Tongue (tissue), 2 donors: ENCODE measurements around the gene HORMAD2. TPM values are rescaled to one million over a fixed set of nuclear protein-coding genes. Genes with fewer than 3 reads are reported as not detected.
A peak's percentile ranks its signal among the peaks of the same experiment; 100 is the strongest.

Source experiments
- DNase-seq: peaks from one replicate; pipeline ENCODE4 v3.0.0-alpha.2; 2015
- total RNA-seq: library from RNA; depleted of rRNA; stranded (reverse); fragments of >200 nt; gene quantifications from one replicate; pipeline ENCODE4 v1.2.3, GENCODE V29; 2014

The HORMAD2 gene, protein sequence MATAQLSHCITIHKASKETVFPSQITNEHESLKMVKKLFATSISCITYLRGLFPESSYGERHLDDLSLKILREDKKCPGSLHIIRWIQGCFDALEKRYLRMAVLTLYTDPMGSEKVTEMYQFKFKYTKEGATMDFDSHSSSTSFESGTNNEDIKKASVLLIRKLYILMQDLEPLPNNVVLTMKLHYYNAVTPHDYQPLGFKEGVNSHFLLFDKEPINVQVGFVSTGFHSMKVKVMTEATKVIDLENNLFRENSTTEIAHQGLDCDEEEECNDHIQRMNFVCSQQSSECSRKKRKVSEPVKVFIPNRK
- total RNA-seq, result not detected

- DNase-seq, result peak; percentile 32
Measured at GRCh38 chr22:30079952-30080533, at the start of gene HORMAD2. Gene HORMAD2, plus strand, starts transcription at chr22:30080464. Its CDS starts 13,489 bp downstream, at chr22:30093953.

DNA sequence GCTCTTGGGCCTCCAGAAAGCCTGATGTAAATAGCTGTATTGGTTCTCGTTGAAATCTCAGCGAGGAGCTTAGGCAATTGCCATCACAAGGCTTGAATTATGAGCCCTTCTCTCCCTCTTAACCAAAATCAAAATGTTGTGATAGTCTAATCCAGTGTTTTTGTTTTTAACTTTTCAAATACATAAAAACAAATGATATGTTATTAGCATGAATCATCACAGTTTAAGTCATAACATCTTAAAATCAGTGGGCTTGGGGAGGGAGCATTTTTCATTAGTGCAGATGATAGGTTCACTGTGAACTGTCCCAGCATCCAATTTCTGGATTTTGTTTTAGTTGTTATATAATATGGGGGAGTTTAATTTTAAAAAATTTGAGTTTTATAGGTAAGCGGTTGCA lies 48.9 kb upstream of the HORMAD2 start:
- no peak for DNase-seq

DNA sequence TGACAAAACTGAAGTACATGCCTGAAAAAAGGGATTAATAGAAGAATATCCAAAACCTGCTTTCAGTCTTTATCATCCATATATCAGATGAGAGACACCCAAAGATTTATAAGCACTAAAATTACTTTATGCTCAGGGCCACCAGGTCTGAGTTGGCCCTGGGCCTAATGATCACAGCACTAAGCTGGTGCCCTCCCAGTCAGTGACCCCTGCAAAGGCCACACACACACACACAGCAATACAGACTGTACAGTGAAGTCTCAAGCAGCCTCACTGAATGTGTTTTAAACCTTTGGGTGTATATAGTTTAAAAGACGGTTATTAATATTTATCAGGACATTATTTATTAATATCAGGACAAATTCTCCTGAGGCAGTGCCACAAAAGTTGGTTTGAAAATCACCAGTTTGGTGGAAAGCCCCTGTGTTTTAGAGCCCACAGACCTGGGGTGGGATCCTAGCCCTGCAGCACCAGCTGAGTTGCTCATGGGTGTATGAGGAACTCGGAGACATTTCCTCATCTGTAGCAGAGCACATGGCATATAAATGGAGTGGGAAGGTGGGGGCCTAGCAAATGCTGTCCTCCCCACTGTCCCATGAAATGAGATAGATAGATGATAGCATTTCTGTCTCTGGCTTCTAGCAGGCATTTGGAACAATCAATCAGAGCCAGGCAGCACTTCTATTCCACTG lies 48.4 kb upstream of the HORMAD2 start:
- DNase-seq, result no peak

GRCh38 chr22:30033137-30033536 lies 47.1 kb upstream of the HORMAD2 start:
- no peak for DNase-seq

DNA sequence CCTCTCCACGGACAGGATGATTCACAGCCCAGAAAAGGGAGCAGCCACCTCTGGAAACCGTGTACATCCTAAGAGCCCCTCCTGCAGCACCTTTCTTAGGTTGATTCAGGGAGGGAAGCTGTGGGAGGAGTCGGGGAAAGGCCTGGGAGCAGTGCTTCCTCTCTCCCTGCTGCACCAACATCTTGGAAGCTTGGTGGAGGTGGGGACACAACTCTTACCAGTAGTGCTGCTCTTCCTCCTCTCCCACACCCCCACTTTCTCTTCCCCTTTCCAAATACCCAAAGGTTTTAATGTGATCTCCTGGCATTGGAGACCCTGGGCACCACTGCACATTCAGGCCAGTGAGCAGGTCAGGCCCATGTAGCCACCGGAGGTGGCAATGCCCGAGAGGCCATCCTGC lies 46.4 kb upstream of the HORMAD2 start:
- DNase-seq, result no peak

DNA sequence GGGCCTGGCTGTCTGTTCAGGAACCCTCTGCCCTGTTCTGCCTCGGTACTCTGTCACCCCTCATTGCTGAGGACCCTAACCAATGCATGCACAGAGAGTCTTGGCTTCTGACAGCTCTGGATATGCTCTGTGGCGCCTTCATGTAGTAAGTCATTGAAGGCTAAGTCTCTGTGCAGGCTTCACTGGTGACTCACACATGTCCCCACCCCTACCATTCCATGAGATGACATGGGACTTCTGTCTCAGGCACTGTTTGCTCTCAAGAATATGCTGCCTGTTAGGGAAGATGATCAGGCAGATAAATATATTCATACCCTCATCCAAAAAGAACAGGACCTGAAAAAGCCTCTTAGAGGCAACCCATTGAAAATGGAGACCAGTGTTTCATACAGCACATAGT lies 43.6 kb upstream of the HORMAD2 start:
- DNase-seq, result no peak

DNA sequence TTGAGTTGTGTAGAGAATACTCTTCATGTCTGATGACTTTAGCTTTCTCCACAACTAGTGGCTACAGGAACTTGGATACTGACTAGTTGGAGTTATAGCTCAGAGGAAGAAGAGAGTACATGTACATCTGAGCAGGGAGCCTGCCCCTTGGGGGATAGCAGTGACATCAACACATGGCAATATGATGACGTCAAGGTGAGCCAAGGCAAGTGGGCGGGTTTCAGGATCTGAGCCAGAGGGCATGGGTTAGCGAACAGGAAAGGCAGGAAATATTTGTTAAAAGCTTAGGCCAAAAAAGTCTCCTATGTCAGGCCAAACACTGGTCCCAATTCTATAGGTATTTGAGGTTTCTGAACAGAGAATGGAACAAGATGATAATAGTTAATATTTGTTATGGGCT lies 42.0 kb upstream of the HORMAD2 start:
- peak; percentile 24 for DNase-seq

- no peak for DNase-seq
Measured at GRCh38 chr22:30040499-30041260, 39.6 kb upstream of the HORMAD2 start.

DNA sequence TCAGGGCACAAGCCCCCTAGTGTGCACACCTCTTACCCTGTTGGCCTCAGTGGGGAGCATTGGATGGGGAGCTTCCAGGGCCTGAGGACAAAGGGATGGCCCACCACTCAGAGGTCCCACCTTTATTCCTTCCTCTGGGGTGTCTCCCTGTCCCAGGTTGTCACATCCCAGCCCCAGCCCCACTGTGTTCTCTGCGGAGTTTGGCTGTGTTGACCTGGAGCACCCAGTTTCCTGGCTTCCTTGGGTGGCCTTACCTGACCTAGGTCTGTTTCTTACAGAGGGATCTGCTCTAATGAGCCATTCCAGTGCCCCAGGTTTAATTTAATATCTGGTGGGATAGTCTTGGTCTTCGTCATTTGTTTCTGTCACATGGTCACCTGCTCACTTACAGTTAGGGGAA lies 38.8 kb upstream of the HORMAD2 start:
- no peak for DNase-seq

- no peak for DNase-seq
Measured at GRCh38 chr22:30041881-30042280, 38.4 kb upstream of the HORMAD2 start.

DNA sequence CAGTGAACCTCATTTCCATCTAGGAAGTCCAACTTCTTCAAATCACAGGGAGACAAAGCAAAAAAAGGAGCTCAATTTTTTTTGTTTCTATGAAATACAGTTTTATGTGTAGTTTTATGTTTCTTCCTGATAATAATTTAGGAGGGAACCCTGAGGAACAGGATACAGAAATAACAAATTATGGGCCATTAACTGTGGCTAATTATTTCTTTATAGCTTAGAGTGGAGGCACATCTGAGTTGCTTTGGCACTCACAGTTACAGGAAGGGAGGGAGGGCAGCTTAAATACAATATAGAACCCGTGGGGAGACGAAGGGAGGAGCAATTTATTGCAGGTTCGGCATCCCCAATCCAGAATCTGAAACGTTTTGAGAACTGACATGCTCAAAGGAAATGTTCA lies 37.1 kb upstream of the HORMAD2 start:
- DNase-seq, result no peak

DNA sequence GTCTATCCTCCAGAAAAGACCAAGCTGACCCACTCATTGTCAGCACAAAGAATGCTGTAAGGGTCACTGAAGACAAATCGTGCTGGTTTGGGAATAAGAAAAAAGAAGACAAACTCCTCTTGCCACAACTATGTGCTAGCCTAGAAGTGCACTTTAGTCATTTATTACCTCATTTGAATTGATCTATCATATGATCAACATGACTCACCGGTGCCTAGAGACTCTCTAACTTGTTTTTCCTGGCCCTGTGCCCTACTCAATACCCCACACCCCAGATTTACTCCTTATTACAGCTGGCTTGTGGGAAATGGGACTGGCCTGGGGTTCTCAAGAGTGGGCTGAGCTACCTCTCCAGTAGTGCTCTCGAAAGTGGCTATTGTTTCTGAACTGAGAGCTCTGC lies 35.9 kb upstream of the HORMAD2 start:
- DNase-seq, result peak; percentile 32

- no peak for DNase-seq
Measured at GRCh38 chr22:30044881-30045493, 35.3 kb upstream of the HORMAD2 start.

- no peak for DNase-seq
Measured at GRCh38 chr22:30045494-30045887, 34.8 kb upstream of the HORMAD2 start.

GRCh38 chr22:30045901-30046715 lies 34.2 kb upstream of the HORMAD2 start:
- DNase-seq, result no peak

DNA sequence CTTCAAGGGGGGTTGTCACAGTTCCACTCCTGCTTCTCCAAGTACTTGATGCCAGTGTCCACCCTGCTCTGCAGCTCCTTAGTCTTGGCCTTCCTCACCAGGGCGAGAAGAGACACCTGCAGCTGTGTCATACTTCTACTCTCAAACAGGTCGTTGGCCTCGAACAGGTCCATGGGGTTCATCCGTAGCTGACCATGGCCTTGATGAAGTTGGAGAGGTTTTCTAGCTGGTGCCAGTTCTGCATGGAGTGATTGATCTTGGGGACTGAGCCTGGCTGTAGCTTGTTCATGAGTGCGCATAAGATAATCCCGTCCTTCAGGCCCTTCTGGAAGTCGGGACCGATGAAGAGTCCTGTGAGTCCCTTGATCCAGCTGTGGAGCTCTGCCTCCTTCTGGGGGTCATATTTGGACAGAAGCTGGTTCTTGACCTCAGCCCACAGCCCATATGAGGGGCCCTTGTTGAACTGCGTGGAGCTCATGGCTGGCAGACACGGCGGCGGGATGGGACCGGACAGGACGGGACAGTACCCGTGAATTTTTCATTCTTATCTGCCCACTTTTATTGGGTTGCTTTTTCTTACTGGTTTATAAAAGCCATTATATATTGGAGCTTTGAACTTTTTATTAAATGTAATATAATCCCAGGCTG lies 33.4 kb upstream of the HORMAD2 start:
- DNase-seq, result no peak

- DNase-seq, result no peak
Measured at GRCh38 chr22:30047364-30047738, 32.9 kb upstream of the HORMAD2 start.

GRCh38 chr22:30048681-30049080 lies 31.6 kb upstream of the HORMAD2 start:
- no peak for DNase-seq

- no peak for DNase-seq
Measured at GRCh38 chr22:30054067-30054763, 26.0 kb upstream of the HORMAD2 start.

DNA sequence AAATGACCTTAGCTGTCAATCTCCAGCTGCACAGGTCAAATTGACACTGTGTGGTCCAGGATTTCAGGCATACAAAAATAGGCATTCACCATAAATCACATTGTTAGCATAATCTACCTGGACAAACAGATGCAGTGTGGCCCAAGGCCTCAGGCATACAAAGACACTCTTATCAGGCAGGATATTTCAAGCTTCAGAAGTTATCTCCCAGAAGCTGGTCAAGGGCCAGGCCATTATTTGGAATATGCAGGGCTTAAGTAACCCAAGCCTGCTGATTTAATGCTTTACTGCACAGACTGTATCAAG lies 25.5 kb upstream of the HORMAD2 start:
- no peak for DNase-seq

- DNase-seq, result peak; percentile 35
Measured at GRCh38 chr22:30056015-30056414, 24.2 kb upstream of the HORMAD2 start.
